PC-9 (cell line): Measurements from ENCODE around the gene WFDC5. TPM values are rescaled to one million over a fixed set of nuclear protein-coding genes. Genes with fewer than 3 reads are reported as not detected.

Source experiments
- BruUV-seq: library from RNA; stranded (reverse); fragments of 400-500 nt; replicated peaks from 2 replicates; lab custom pipeline; 2021; lab: Mats Ljungman, UMichigan
- CTCF ChIA-PET: fragments of 300-600 bp; sonication (Branson Sonifier 250); formaldehyde crosslinking; loops from one replicate; lab custom pipeline; 2022; ENCODE audit warnings: antibody characterized with exemption; lab: Charles Lee
- POLR2A ChIA-PET: fragments of 300-600 bp; sonication (Branson Sonifier 250); formaldehyde crosslinking; loops from one replicate; lab custom pipeline; 2022; ENCODE audit warnings: antibody characterized with exemption; ENCODE audit not compliant: unreplicated experiment; lab: Charles Lee
- DNase-seq, 2 experiments: peaks; one replicate each; pipeline versions ENCODE4 v3.0.0 to v3.0.0-alpha.2; 2015 to 2022; ENCODE audit warnings: mixed read lengths in 1 of 2
- H2AFZ ChIP-seq: fragments of 200-600 bp; sonication (generic); 2 replicates; pipeline ENCODE4 v1.8.1; 2017; ENCODE audit warnings: antibody characterized with exemption
- H3F3A ChIP-seq: fragments of 200-600 bp; sonication (generic); 2 replicates; pipeline ENCODE4 v1.8.1; 2017; ENCODE audit warnings: antibody characterized with exemption, mild to moderate bottlenecking, low read depth; ENCODE audit not compliant: insufficient read depth
- H3K27ac ChIP-seq: fragments of 200-600 bp; sonication (generic); 2 replicates; pipeline ENCODE4 v1.6.1; 2016; ENCODE audit warnings: mixed run types
- H3K27me3 ChIP-seq: fragments of 200-600 bp; sonication (generic); 2 replicates; pipeline ENCODE4 v1.6.1; 2016; ENCODE audit warnings: low read depth, mixed run types; ENCODE audit not compliant: insufficient read depth
- H3K36me3 ChIP-seq: fragments of 200-600 bp; sonication (generic); 2 replicates; pipeline ENCODE4 v1.6.1; 2016; ENCODE audit warnings: low read depth, mixed run types
- H3K4me1 ChIP-seq: fragments of 200-600 bp; sonication (generic); replicated peaks from 2 replicates; pipeline ENCODE4 v1.6.1; 2016; ENCODE audit warnings: mixed run types; ENCODE audit not compliant: insufficient read depth
- H3K4me2 ChIP-seq: fragments of 200-600 bp; sonication (generic); 2 replicates; pipeline ENCODE4 v1.6.1; 2017; ENCODE audit warnings: mixed run types
- H3K4me3 ChIP-seq: fragments of 200-600 bp; sonication (generic); 2 replicates; pipeline ENCODE4 v1.6.1; 2016; ENCODE audit warnings: mixed run types
- H3K79me2 ChIP-seq: fragments of 200-600 bp; sonication (generic); 2 replicates; pipeline ENCODE4 v1.6.1; 2017; ENCODE audit warnings: low read depth, mixed run types
- H3K9me2 ChIP-seq: fragments of 200-600 bp; sonication (generic); 2 replicates; pipeline ENCODE4 v1.8.1; 2017; ENCODE audit warnings: mild to moderate bottlenecking; ENCODE audit not compliant: insufficient read depth
- H3K9me3 ChIP-seq: fragments of 200-600 bp; sonication (generic); 2 replicates; pipeline ENCODE4 v1.8.1; 2016; ENCODE audit warnings: low read depth; ENCODE audit not compliant: insufficient read depth
- H4K20me1 ChIP-seq: fragments of 200-600 bp; sonication (generic); 2 replicates; pipeline ENCODE4 v1.8.1; 2017; ENCODE audit not compliant: insufficient read depth
- CTCF ChIP-seq: fragments of 200-600 bp; sonication (generic); conservative IDR thresholded peaks from 2 replicates; pipeline ENCODE4 v1.6.1; 2017; ENCODE audit warnings: mixed run types, antibody characterized with exemption, mild to moderate bottlenecking, moderate library complexity
- EZH2 ChIP-seq: fragments of 200-600 bp; sonication (generic); IDR thresholded peaks from 2 replicates; pipeline ENCODE4 v1.8.0; 2017; ENCODE audit warnings: antibody characterized with exemption, low read depth
- intact Hi-C: fragments of 100-400 bp; cut with micrococcal nuclease; formaldehyde crosslinking; loops from one replicate; pipeline ENCODE4 v1.10.0; 2022; ENCODE audit not compliant: unreplicated experiment
- total RNA-seq: library from RNA; stranded (reverse); gene quantifications from 2 replicates; pipeline ENCODE4 v1.2.3, GENCODE V29; 2021

The WFDC5 gene
- total RNA-seq, 1 experiment from 2014 or later, result not detected

- H4K20me1 ChIP-seq, result no peaks in the 10 kb centered on the region
- H3K4me3 ChIP-seq, result no peak overlapping the region
- H3K36me3 ChIP-seq, result no peaks in the 10 kb centered on the region
- no peaks in the 10 kb centered on the region for H3K4me1 ChIP-seq
- no peak overlapping the region for H2AFZ ChIP-seq
- no peak overlapping the region for H3K4me2 ChIP-seq
- ChIA-PET POLR2A (no interaction called here), CTCF (interaction anchor here (0.6 to 3.6 kb wide), 9 partner anchors 10 to 676 kb away, joined by 3 to 34 read pairs (median 4); no protein-coding TSS in a partner anchor)
- H3F3A ChIP-seq, result no peaks in the 10 kb centered on the region
- H3K27ac ChIP-seq, result no peak overlapping the region
- no peak for DNase-seq
- H3K9me2 ChIP-seq, result no peaks in the 10 kb centered on the region
- intact Hi-C loops, result loop anchor here (1.0 to 5.0 kb wide), 3 partner anchors 84 to 198 kb away; partner anchors contain the start of gene PABPC1L
- no peaks in the 10 kb centered on the region for H3K9me3 ChIP-seq
- TF ChIP-seq CTCF (no peak), EZH2 (no peak)
- H3K79me2 ChIP-seq, result no peaks in the 10 kb centered on the region
- no peaks in the 10 kb centered on the region for H3K27me3 ChIP-seq
- no TSS peak for BruUV-seq
These were observed 20.0 kb downstream of the WFDC5 start for GRCh38 chr20:45094864-45095574.

- peak in 1 of 2 experiments; percentile 3 for DNase-seq
- intact Hi-C loops, result no loop called here
- Histone ChIP-seq H3K36me3 (no peaks in the 10 kb centered on the region), H3K4me2 (no peak overlapping the region), H3K4me1 (no peaks in the 10 kb centered on the region), H3K9me3 (no peaks in the 10 kb centered on the region), H2AFZ (no peak overlapping the region), H3K27me3 (no peaks in the 10 kb centered on the region), H3F3A (no peaks in the 10 kb centered on the region), H4K20me1 (no peaks in the 10 kb centered on the region), H3K9me2 (no peaks in the 10 kb centered on the region), H3K4me3 (no peak overlapping the region), H3K27ac (no peak overlapping the region), H3K79me2 (no peaks in the 10 kb centered on the region)
- ChIA-PET CTCF (interaction anchor here (3.6 kb wide), 1 partner anchor 50 kb away, joined by 31 read pairs; no protein-coding TSS in a partner anchor), POLR2A (no interaction called here)
- TF ChIP-seq EZH2 (no peak), CTCF (no peak)
- no TSS peak for BruUV-seq
These were observed 20.8 kb downstream of the WFDC5 start for GRCh38 chr20:45094201-45094600.

GRCh38 chr20:45092898-45093297, 22.1 kb downstream of the WFDC5 start:
- no peak for TF ChIP-seq CTCF
- Histone ChIP-seq H3K4me3 (no peak overlapping the region), H4K20me1 (no peaks in the 10 kb centered on the region), H3K27me3 (no peaks in the 10 kb centered on the region), H3K79me2 (no peaks in the 10 kb centered on the region), H2AFZ (no peak overlapping the region), H3K27ac (no peak overlapping the region), H3F3A (no peaks in the 10 kb centered on the region; the same call in none of the 2 replicates), H3K4me2 (no peak overlapping the region), H3K9me2 (no peaks in the 10 kb centered on the region), H3K36me3 (no peaks in the 10 kb centered on the region), H3K4me1 (peaks cover 6% of the 10 kb centered on the region), H3K9me3 (no peaks in the 10 kb centered on the region)
- POLR2A ChIA-PET, result interaction anchor here (0.6 kb wide), 1 partner anchor 678 kb away, joined by 3 read pairs; no protein-coding TSS in a partner anchor
- CTCF ChIA-PET, result interaction anchor here (0.5 to 0.6 kb wide), 2 partner anchors 129 to 866 kb away, joined by 3 read pairs; no protein-coding TSS in a partner anchor
- no TSS peak for BruUV-seq
- intact Hi-C loops, result no loop called here
- DNase-seq, result peak in 1 of 2 experiments; percentile 26
